Fibroblast of lung (primary cell): ENCODE measurements around the gene SYNJ1. TPM values are rescaled to one million over a fixed set of nuclear protein-coding genes. Genes with fewer than 3 reads are reported as not detected.

Source experiments
- DNase-seq, 2 donors: peaks; one replicate each; pipeline versions ENCODE4 v3.0.0 to v3.0.0-alpha.2; 2010; ENCODE audit warnings: low read depth in 2 of 2
- H2AFZ ChIP-seq: 2 replicates; pipeline ENCODE4 v1.5.1; 2012; ENCODE audit warnings: low read length, control low read depth, inconsistent platforms
- H3K27ac ChIP-seq: 2 replicates; pipeline ENCODE4 v1.5.1; 2011; ENCODE audit warnings: low read length, control low read depth; ENCODE audit not compliant: insufficient read depth
- H3K27me3 ChIP-seq: 2 replicates; pipeline ENCODE4 v1.5.1; 2011; ENCODE audit warnings: mild to moderate bottlenecking, low read length; ENCODE audit not compliant: control insufficient read depth, insufficient read depth
- H3K36me3 ChIP-seq: 2 replicates; pipeline ENCODE4 v1.5.1; 2011; ENCODE audit warnings: low read length; ENCODE audit not compliant: control insufficient read depth, insufficient read depth
- H3K4me1 ChIP-seq: 2 replicates; pipeline ENCODE4 v1.5.1; 2011; ENCODE audit warnings: low read length; ENCODE audit not compliant: control insufficient read depth, insufficient read depth; ENCODE audit errors: extremely low read depth
- H3K4me2 ChIP-seq: 2 replicates; pipeline ENCODE4 v1.5.1; 2011; ENCODE audit warnings: low read length, control low read depth; ENCODE audit not compliant: insufficient read depth; ENCODE audit errors: extremely low read depth
- H3K4me3 ChIP-seq, 4 experiments: fragments of 200-600 bp in 1 of 4; sonication (generic) in 1 of 4; replicated peaks in 1 of 4; 2 replicates each; pipeline ENCODE4 v1.5.1; 2011 to 2016; ENCODE audit warnings: low read length in 4 of 4, low read depth in 3 of 4, mild to moderate bottlenecking in 3 of 4, control low read depth in 2 of 4, inconsistent platforms in 1 of 4, mixed read lengths in 1 of 4; ENCODE audit not compliant: insufficient read depth in 1 of 4; ENCODE audit errors: control extremely low read depth in 1 of 4
- H3K79me2 ChIP-seq: 2 replicates; pipeline ENCODE4 v1.5.1; 2012; ENCODE audit warnings: mild to moderate bottlenecking, low read length, inconsistent platforms; ENCODE audit not compliant: control insufficient read depth, insufficient read depth
- H3K9ac ChIP-seq: 2 replicates; pipeline ENCODE4 v1.5.1; 2011; ENCODE audit warnings: mild to moderate bottlenecking, low read length, control low read depth; ENCODE audit not compliant: insufficient read depth
- H3K9me3 ChIP-seq: 2 replicates; pipeline ENCODE4 v1.5.1; 2012; ENCODE audit warnings: low read depth, low read length; ENCODE audit not compliant: control insufficient read depth, insufficient read depth
- H4K20me1 ChIP-seq: 2 replicates; pipeline ENCODE4 v1.5.1; 2011; ENCODE audit warnings: low read length; ENCODE audit not compliant: control insufficient read depth, insufficient read depth; ENCODE audit errors: extremely low read depth
- CTCF ChIP-seq, 2 donors: IDR thresholded peaks in 1 of 2; conservative IDR thresholded peaks in 1 of 2; 1 replicate in 1 of 2; 2 replicates in 1 of 2; pipeline ENCODE4 v1.5.1; 2011 to 2012; ENCODE audit warnings: low read length in 2 of 2, control low read depth in 1 of 2, inconsistent platforms in 1 of 2, low read depth in 1 of 2, mild to moderate bottlenecking in 1 of 2
- EZH2 ChIP-seq: IDR thresholded peaks from 2 replicates; pipeline ENCODE4 v1.5.1; 2012; ENCODE audit warnings: low read length, control low read depth, mild to moderate bottlenecking; ENCODE audit errors: missing control alignments
- polyA plus RNA-seq, 2 donors: library from polyadenylated mRNA; depleted of rRNA in 1 of 2; stranded (reverse) in 1 of 2; unstranded in 1 of 2; fragments of >200 nt; gene quantifications; 2 replicates each; pipeline ENCODE4 v1.2.1, GENCODE V29; 2011 to 2012; ENCODE audit warnings: missing spikeins in 1 of 2
- total RNA-seq: library from RNA; depleted of rRNA; stranded (reverse); fragments of >200 nt; gene quantifications from 2 replicates; pipeline ENCODE4 v1.2.1, GENCODE V29; 2014

The SYNJ1 gene
- total and polyA plus RNA-seq, 2 donors (not counting 1 experiment from before 2014, with no cell fraction given): 6.1 to 10.4 TPM

DNA sequence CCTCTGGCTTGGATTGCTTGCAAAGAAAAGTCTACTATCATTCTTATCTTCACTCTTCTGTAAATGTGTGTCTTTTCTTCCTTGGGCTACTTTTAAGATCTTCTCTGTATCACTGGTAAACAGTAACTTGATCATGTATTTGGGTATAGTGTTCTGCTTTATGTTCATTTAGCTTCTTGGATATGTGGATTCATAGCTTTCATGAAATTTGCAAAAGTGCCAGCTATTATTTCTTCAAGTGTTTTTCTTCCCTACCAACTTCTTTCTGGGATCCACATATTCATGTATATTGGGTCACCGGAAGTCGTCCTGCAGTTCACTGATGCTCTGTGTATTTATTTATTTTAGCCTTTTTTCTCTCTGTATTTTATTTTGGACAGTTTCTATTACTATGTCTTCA is 11.3 kb downstream of the SYNJ1 start:
- Histone ChIP-seq H3K4me3 (no peak overlapping the region), H3K27me3 (no peaks in the 10 kb centered on the region), H3K79me2 (no peaks in the 10 kb centered on the region), H3K36me3 (no peaks in the 10 kb centered on the region), H4K20me1 (no peaks in the 10 kb centered on the region), H3K4me2 (no peak overlapping the region), H3K27ac (no peak overlapping the region), H3K9me3 (no peaks in the 10 kb centered on the region), H3K4me1 (no peaks in the 10 kb centered on the region), H3K9ac (no peak overlapping the region), H2AFZ (no peak overlapping the region)
- no peak for DNase-seq
- no peak for TF ChIP-seq CTCF (conservative IDR thresholded peaks at IDR 0.05 in 1 of 2, IDR thresholded peaks at IDR 0.05 in 1 of 2; ENCODE audit: low read depth in 1 of 2, low read length in 2 of 2)
- no peak for TF ChIP-seq EZH2

DNA sequence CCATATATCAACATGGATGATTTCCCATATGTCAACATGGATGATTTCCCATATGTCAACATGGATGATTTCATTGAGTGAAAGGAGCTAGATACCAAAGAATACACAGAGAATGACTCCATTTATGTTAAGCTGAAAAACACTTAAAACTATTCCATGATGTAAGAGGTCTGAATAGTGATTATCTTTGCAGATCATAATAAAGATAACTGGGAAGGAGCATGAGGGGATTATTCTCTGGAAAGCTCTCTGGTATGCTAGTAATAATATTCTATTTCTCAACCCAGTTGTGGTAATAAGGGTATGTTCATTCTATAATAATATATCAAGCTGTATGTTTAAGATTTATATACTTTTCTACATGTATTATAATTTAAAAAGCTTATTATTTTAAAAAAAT is 14.1 kb downstream of the SYNJ1 start:
- Histone ChIP-seq H3K4me3 (no peak overlapping the region), H3K9me3 (no peaks in the 10 kb centered on the region), H3K27me3 (no peaks in the 10 kb centered on the region), H3K4me1 (no peaks in the 10 kb centered on the region), H3K79me2 (no peaks in the 10 kb centered on the region), H4K20me1 (no peaks in the 10 kb centered on the region), H3K4me2 (no peak overlapping the region), H2AFZ (no peak overlapping the region), H3K9ac (no peak overlapping the region), H3K27ac (no peak overlapping the region), H3K36me3 (no peaks in the 10 kb centered on the region)
- DNase-seq: no peak
- TF ChIP-seq CTCF (conservative IDR thresholded peaks at IDR 0.05 in 1 of 2, IDR thresholded peaks at IDR 0.05 in 1 of 2; ENCODE audit: low read depth in 1 of 2, low read length in 2 of 2): no peak
- TF ChIP-seq EZH2: no peak

GRCh38 chr21:32712641-32713040 is 15.2 kb downstream of the SYNJ1 start:
- Histone ChIP-seq H3K27me3 (no peaks in the 10 kb centered on the region), H3K27ac (no peak overlapping the region), H3K9me3 (no peaks in the 10 kb centered on the region), H3K79me2 (no peaks in the 10 kb centered on the region), H3K36me3 (no peaks in the 10 kb centered on the region), H4K20me1 (no peaks in the 10 kb centered on the region), H3K4me2 (no peak overlapping the region), H3K9ac (no peak overlapping the region), H3K4me3 (no peak overlapping the region), H2AFZ (no peak overlapping the region), H3K4me1 (no peaks in the 10 kb centered on the region)
- DNase-seq: no peak
- TF ChIP-seq CTCF (conservative IDR thresholded peaks at IDR 0.05 in 1 of 2, IDR thresholded peaks at IDR 0.05 in 1 of 2; ENCODE audit: low read depth in 1 of 2, low read length in 2 of 2) (no peak), EZH2 (no peak)
